ENCODE measurements around the gene DHFR2.

Gene DHFR2

DNA sequence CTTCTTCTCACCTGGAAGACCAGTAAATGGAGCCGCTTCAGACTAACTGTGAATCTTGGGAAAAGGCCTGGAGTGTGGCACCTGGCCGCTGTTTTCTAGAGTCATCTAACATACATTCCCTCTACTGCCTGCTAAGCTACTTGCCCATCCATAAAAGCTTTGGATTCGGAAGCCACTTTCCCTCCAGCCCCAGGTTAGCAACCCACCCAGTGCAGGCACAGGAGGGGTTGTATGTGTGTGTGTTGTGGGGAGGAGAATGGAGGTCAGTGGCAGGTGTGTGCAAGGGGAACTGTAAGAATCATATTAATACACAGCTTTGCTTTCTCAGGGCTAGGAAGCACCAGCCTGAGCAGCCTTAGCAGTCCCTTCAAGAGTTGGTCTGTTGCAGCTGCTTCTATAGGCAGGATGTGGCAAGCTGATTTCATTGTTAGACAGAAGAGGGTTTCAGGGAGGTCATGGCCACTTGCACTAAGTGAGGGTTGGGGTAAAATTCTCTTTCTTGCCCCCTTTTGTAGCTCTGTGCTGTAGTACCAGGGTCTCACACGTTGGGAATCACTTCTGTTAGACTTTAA, 9.1 kb upstream of the DHFR2 start:
- H2AFZ ChIP-seq (ENCODE audit: low read depth, low read length) = no peak overlapping the region
- no peaks in the 10 kb centered on the region for H3K27me3 ChIP-seq (ENCODE audit: control insufficient read depth in 1 of 2, insufficient read depth in 1 of 2, low read length in 2 of 2)
- WGBS = 93% methylated on average over 3 of the region's 4 CpGs

DNA sequence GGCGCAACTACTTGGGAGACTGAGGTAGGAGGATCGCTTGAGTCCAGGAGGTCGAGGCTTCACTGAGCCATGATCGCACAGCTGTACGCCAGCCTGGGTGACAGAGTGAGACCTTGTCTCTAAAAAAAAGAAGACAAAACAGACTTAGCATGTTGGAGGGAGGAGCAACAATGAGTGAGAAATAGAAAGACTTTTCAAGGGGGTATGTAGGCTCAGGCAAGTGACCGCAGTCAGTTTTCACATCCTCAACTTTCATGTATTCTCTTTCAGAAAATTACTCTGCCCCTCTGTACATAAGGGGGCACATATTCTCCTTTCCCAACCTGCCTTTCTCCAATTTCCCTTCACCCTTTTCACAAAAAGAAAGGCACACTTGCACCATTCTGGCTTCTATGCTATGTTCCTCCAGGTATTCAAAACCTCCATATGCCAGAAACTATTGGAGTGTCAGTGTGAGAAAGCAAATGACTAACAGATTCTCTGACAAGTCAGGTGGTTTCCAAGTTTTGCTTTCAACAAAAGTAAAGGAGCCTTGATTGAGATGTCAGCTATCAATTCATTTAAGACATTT, 7.7 kb upstream of the DHFR2 start:
- over 99% methylated on average over 6 of the region's 6 CpGs for WGBS
- no peaks in the 10 kb centered on the region for H3K27me3 ChIP-seq (ENCODE audit: control insufficient read depth in 1 of 2, insufficient read depth in 1 of 2, low read length in 2 of 2)
- H4K8ac ChIP-seq (ENCODE audit: low read length) = no peak overlapping the region
- no peak overlapping the region for H3K23ac ChIP-seq (ENCODE audit: low read length in 2 of 2)
- H3K4ac ChIP-seq (ENCODE audit: low read depth in 1 of 2, low read length in 2 of 2) = no peak overlapping the region
- H3K18ac ChIP-seq (ENCODE audit: low read depth in 1 of 2, low read length in 2 of 2) = no peak overlapping the region
- no peak overlapping the region for H3K9ac ChIP-seq (ENCODE audit: low read length)
- no peak overlapping the region for H2BK120ac ChIP-seq (ENCODE audit: low read depth, low read length)
- H3K36me3 ChIP-seq (ENCODE audit: control insufficient read depth in 1 of 2, insufficient read depth in 2 of 2, low read depth in 1 of 2, low read length in 2 of 2) = peaks cover 4 to 17% of the 10 kb centered on the region in 2 experiments
- no peak overlapping the region for H3K27ac ChIP-seq (ENCODE audit: low read length, poor library complexity, severe bottlenecking)
- H3K4me2 ChIP-seq (ENCODE audit: low read length, poor library complexity, severe bottlenecking) = no peak overlapping the region
- H2AFZ ChIP-seq (ENCODE audit: low read depth, low read length) = no peak overlapping the region
- no peak overlapping the region for H2BK15ac ChIP-seq (ENCODE audit: low read depth, poor library complexity, severe bottlenecking)
- H3K14ac ChIP-seq (ENCODE audit: low read length in 2 of 2) = no peak overlapping the region
- no peak overlapping the region for H4K91ac ChIP-seq (ENCODE audit: low read length)
- no peaks in the 10 kb centered on the region for H3K9me3 ChIP-seq (ENCODE audit: control insufficient read depth, low read length)
- H3K4me3 ChIP-seq (ENCODE audit: insufficient read depth in 1 of 2, low read depth in 1 of 2, low read length in 2 of 2) = no peak overlapping the region
- no peak overlapping the region for H2BK12ac ChIP-seq (ENCODE audit: low read length in 2 of 2)
- H3K4me1 ChIP-seq (ENCODE audit: control insufficient read depth, insufficient read depth, low read depth, low read length) = no peaks in the 10 kb centered on the region
- DNase-seq = no peak
- H3K79me1 ChIP-seq (replicated peaks; ENCODE audit: low read length, poor library complexity, severe bottlenecking) = peaks cover 17% of the 10 kb centered on the region
- no peak overlapping the region for H2AK5ac ChIP-seq (ENCODE audit: low read length, severe bottlenecking)
- H2BK5ac ChIP-seq (ENCODE audit: low read depth, low read length, poor library complexity, severe bottlenecking) = no peak overlapping the region

More for the DNA sequence above, 9.1 kb upstream of the DHFR2 start:
- Histone ChIP-seq H3K23ac (ENCODE audit: low read length in 2 of 2) (no peak overlapping the region), H3K18ac (ENCODE audit: low read depth in 1 of 2, low read length in 2 of 2) (no peak overlapping the region), H2BK15ac (ENCODE audit: low read depth, poor library complexity, severe bottlenecking) (no peak overlapping the region), H3K14ac (ENCODE audit: low read length in 2 of 2) (no peak overlapping the region), H3K79me1 (replicated peaks; ENCODE audit: low read length, poor library complexity, severe bottlenecking) (peaks cover 19% of the 10 kb centered on the region), H3K4me3 (ENCODE audit: insufficient read depth in 1 of 2, low read depth in 1 of 2, low read length in 2 of 2) (no peak overlapping the region), H3K27ac (ENCODE audit: low read length, poor library complexity, severe bottlenecking) (no peak overlapping the region), H3K9me3 (ENCODE audit: control insufficient read depth, low read length) (no peaks in the 10 kb centered on the region), H4K8ac (ENCODE audit: low read length) (no peak overlapping the region), H3K4me2 (ENCODE audit: low read length, poor library complexity, severe bottlenecking) (no peak overlapping the region), H3K36me3 (ENCODE audit: control insufficient read depth in 1 of 2, insufficient read depth in 2 of 2, low read depth in 1 of 2, low read length in 2 of 2) (peaks cover 4 to 19% of the 10 kb centered on the region in 2 experiments), H2BK120ac (ENCODE audit: low read depth, low read length) (no peak overlapping the region), H3K9ac (ENCODE audit: low read length) (no peak overlapping the region), H3K4ac (ENCODE audit: low read depth in 1 of 2, low read length in 2 of 2) (peak overlapping the region in 1 of 2 experiments; percentile 19), H4K91ac (ENCODE audit: low read length) (no peak overlapping the region), H2AK5ac (ENCODE audit: low read length, severe bottlenecking) (no peak overlapping the region), H2BK12ac (ENCODE audit: low read length in 2 of 2) (no peak overlapping the region), H2BK5ac (ENCODE audit: low read depth, low read length, poor library complexity, severe bottlenecking) (no peak overlapping the region), H3K4me1 (ENCODE audit: control insufficient read depth, insufficient read depth, low read depth, low read length) (no peaks in the 10 kb centered on the region)
- DNase-seq = no peak

DNA sequence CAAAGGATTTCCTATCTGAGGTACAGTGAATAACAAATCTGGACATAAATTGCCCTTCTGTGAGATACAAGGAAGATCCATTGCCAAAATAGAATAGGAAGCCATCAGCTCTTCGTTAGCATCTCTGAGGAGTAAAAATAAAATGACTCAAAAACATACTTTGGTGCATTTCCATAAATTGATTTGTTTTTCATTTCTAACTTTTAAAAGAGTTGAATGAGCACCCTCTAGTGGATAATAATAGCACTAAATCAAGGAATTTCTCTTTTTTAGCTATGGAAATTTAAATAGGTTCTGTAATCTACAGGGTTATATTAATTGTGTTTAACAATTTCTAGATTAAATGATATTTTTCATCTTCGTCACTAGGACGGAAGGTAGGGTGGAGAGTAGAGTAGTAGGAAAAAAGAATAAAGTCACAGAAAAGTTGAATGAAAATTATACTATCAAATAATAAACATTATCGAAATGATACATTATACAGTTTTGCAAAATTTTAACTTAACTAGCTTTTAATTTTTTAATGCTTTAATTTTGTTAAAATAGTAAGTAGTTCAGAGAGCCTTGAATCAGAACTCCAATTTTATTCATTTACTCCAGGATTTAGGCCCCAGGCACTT, 6.6 kb upstream of the DHFR2 start:
- H2BK15ac ChIP-seq (ENCODE audit: low read depth, poor library complexity, severe bottlenecking) = no peak overlapping the region
- H2AK5ac ChIP-seq (ENCODE audit: low read length, severe bottlenecking) = no peak overlapping the region
- DNase-seq = peak; percentile 40
- H2BK5ac ChIP-seq (ENCODE audit: low read depth, low read length, poor library complexity, severe bottlenecking) = no peak overlapping the region
- WGBS = no CpG with 5 or more reads among the region's 4 CpGs
- H3K4ac ChIP-seq (ENCODE audit: low read depth in 1 of 2, low read length in 2 of 2) = no peak overlapping the region
- H3K4me3 ChIP-seq (ENCODE audit: insufficient read depth in 1 of 2, low read depth in 1 of 2, low read length in 2 of 2) = no peak overlapping the region
- H3K14ac ChIP-seq (ENCODE audit: low read length in 2 of 2) = no peak overlapping the region
- no peak overlapping the region for H4K8ac ChIP-seq (ENCODE audit: low read length)
- no peak overlapping the region for H3K27ac ChIP-seq (ENCODE audit: low read length, poor library complexity, severe bottlenecking)
- peaks cover 4 to 17% of the 10 kb centered on the region in 2 experiments for H3K36me3 ChIP-seq (ENCODE audit: control insufficient read depth in 1 of 2, insufficient read depth in 2 of 2, low read depth in 1 of 2, low read length in 2 of 2)
- no peak overlapping the region for H3K18ac ChIP-seq (ENCODE audit: low read depth in 1 of 2, low read length in 2 of 2)
- no peak overlapping the region for H2BK120ac ChIP-seq (ENCODE audit: low read depth, low read length)
- H3K23ac ChIP-seq (ENCODE audit: low read length in 2 of 2) = no peak overlapping the region
- H3K79me1 ChIP-seq (replicated peaks; ENCODE audit: low read length, poor library complexity, severe bottlenecking) = peaks cover 17% of the 10 kb centered on the region
- H2AFZ ChIP-seq (ENCODE audit: low read depth, low read length) = no peak overlapping the region
- no peaks in the 10 kb centered on the region for H3K4me1 ChIP-seq (ENCODE audit: control insufficient read depth, insufficient read depth, low read depth, low read length)
- H3K27me3 ChIP-seq (ENCODE audit: control insufficient read depth in 1 of 2, insufficient read depth in 1 of 2, low read length in 2 of 2) = no peaks in the 10 kb centered on the region
- H2BK12ac ChIP-seq (ENCODE audit: low read length in 2 of 2) = no peak overlapping the region
- no peaks in the 10 kb centered on the region for H3K9me3 ChIP-seq (ENCODE audit: control insufficient read depth, low read length)
- H3K4me2 ChIP-seq (ENCODE audit: low read length, poor library complexity, severe bottlenecking) = no peak overlapping the region
- H4K91ac ChIP-seq (ENCODE audit: low read length) = no peak overlapping the region
- peak overlapping the region; percentile 61 for H3K9ac ChIP-seq (ENCODE audit: low read length)

All from mesenchymal stem cell (in vitro differentiated cells and primary cell).